ENCODE data around the gene ANKRD10.

The ANKRD10 gene

DNA sequence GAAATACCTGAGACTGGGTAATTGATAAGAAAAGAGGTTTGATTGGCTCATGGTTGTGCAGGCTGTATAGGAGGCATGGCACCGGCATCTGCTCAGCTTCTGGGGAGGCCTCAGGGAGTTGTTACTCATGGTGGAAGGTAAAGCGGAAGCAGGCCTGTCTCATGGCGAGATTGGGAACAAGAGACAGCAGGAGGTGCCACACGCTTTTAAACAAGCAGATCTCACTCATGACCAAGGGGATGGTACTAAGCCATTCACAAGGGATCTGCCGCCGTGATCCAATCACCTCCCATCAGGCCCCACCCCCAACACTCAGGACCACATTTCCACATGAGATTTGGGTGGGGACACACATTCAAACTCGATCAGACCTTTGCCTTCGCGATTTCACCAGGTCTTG lies 86.2 kb downstream of the ANKRD10 start:
- DNase-seq = no peak
